HG03432 (cell line): Measurements from ENCODE around the gene ADAP1.
"Not testable (repeated sequence)": the region's sequence is repeated elsewhere in the genome, so short reads cannot be mapped to it uniquely, and the experiment has no call there.

Experiments
- ATAC-seq: cut with Tn5 transposase; IDR thresholded peaks from one replicate; pipeline ENCODE4 v1.9.1; 2021; ENCODE audit warnings: mild to moderate bottlenecking, moderate library complexity; ENCODE audit not compliant: unreplicated experiment

ADAP1 gene

GRCh38 chr7:960269-960871 is 5.9 kb upstream of the ADAP1 start:
- no peak for ATAC-seq

- not testable (repeated sequence) for ATAC-seq
These were observed 5.3 kb upstream of the ADAP1 start for GRCh38 chr7:959740-960139.

GRCh38 chr7:959271-959670 is 4.8 kb upstream of the ADAP1 start:
- ATAC-seq = no peak

GRCh38 chr7:958221-959200 is 4.0 kb upstream of the ADAP1 start:
- ATAC-seq = no peak

- ATAC-seq = no peak
These were observed 3.1 kb upstream of the ADAP1 start for GRCh38 chr7:957418-958220.

- no peak for ATAC-seq
These were observed 1.6 kb upstream of the ADAP1 start for GRCh38 chr7:956031-956430.

- ATAC-seq = peak; percentile 19
These were observed 743 bp downstream of the ADAP1 start for GRCh38 chr7:953547-954327.

GRCh38 chr7:952548-953441 is 1.7 kb downstream of the ADAP1 start:
- no peak for ATAC-seq

GRCh38 chr7:951881-952547 is 2.5 kb downstream of the ADAP1 start:
- ATAC-seq = no peak

- no peak for ATAC-seq
These were observed 5.2 kb downstream of the ADAP1 start for GRCh38 chr7:949021-949934.

GRCh38 chr7:947391-948210 is 6.9 kb downstream of the ADAP1 start:
- no peak for ATAC-seq

GRCh38 chr7:946256-946996 is 8.1 kb downstream of the ADAP1 start:
- ATAC-seq = no peak

- ATAC-seq = no peak
These were observed 8.8 kb downstream of the ADAP1 start for GRCh38 chr7:945556-946255.

GRCh38 chr7:945147-945555 is 9.3 kb downstream of the ADAP1 start:
- no peak for ATAC-seq

GRCh38 chr7:944744-945143 is 9.7 kb downstream of the ADAP1 start:
- ATAC-seq = no peak

- ATAC-seq = not testable (repeated sequence)
These were observed 10.7 kb downstream of the ADAP1 start for GRCh38 chr7:943793-944192.
